HepG2 (cell line): ENCODE results near the gene CBX2. TPM values are rescaled to one million over a fixed set of nuclear protein-coding genes. Genes with fewer than 3 reads are reported as not detected.

Experiments
- BCLAF1 ChIP-seq: fragments of 450-650 bp; IDR thresholded peaks from 2 replicates; pipeline ENCODE4 v1.6.1; 2017; ENCODE audit warnings: mild to moderate bottlenecking
- CSRNP1 ChIP-seq: sonication (generic); formaldehyde crosslinking; IDR thresholded peaks from 2 replicates; pipeline ENCODE4 v1.8.1; 2023; ENCODE audit warnings: mild to moderate bottlenecking, missing genetic modification reagents
- GMEB1 ChIP-seq: sonication (generic); formaldehyde crosslinking; IDR thresholded peaks from 2 replicates; pipeline ENCODE4 v1.5.1; 2020; ENCODE audit warnings: missing genetic modification reagents, mild to moderate bottlenecking, borderline replicate concordance
- HIVEP1 ChIP-seq: sonication (generic); formaldehyde crosslinking; IDR thresholded peaks from 2 replicates; pipeline ENCODE4 v1.4.0; 2020; ENCODE audit warnings: mild to moderate bottlenecking, missing genetic modification reagents
- HNRNPLL ChIP-seq: fragments of 200-400 bp; formaldehyde crosslinking; IDR thresholded peaks from 2 replicates; pipeline ENCODE4 v1.6.1; 2017; ENCODE audit warnings: mild to moderate bottlenecking, low read depth, low read length; ENCODE audit not compliant: poor library complexity, severe bottlenecking
- IRF2 ChIP-seq: IDR thresholded peaks from 2 replicates; pipeline ENCODE4 v1.6.1; 2018; ENCODE audit warnings: missing genetic modification reagents, missing compliant biosample characterization
- JUN ChIP-seq: sonication (generic); formaldehyde crosslinking; IDR thresholded peaks from 2 replicates; pipeline ENCODE4 v1.4.0; 2020; ENCODE audit warnings: mild to moderate bottlenecking, missing genetic modification reagents
- KAT7 ChIP-seq: IDR thresholded peaks from 2 replicates; pipeline ENCODE4 v1.6.1; 2018; ENCODE audit warnings: borderline replicate concordance, missing compliant biosample characterization
- PRDM10 ChIP-seq: sonication (generic); formaldehyde crosslinking; IDR thresholded peaks from 2 replicates; pipeline ENCODE4 v1.4.0; 2020; ENCODE audit warnings: low read depth, missing genetic modification reagents
- SOX13 ChIP-seq, 3 experiments: fragments of 450-650 bp in 1 of 3; sonication (generic) in 1 of 3; formaldehyde crosslinking in 1 of 3; IDR thresholded peaks in 2 of 3; conservative IDR thresholded peaks in 1 of 3; 2 replicates each; pipeline versions ENCODE4 v1.5.0 to v1.6.1; 2016 to 2020; ENCODE audit warnings: antibody characterized with exemption in 1 of 3, mild to moderate bottlenecking in 1 of 3, missing compliant biosample characterization in 1 of 3, missing genetic modification reagents in 1 of 3, moderate library complexity in 1 of 3
- ZFP90 ChIP-seq: sonication (generic); formaldehyde crosslinking; IDR thresholded peaks from 2 replicates; pipeline ENCODE4 v1.8.0; 2022; ENCODE audit warnings: missing genetic modification reagents, mild to moderate bottlenecking, inconsistent platforms, borderline replicate concordance
- ZNF263 ChIP-seq: sonication (generic); formaldehyde crosslinking; IDR thresholded peaks from 2 replicates; pipeline ENCODE4 v1.4.0; 2020; ENCODE audit warnings: missing genetic modification reagents
- ZNF276 ChIP-seq: sonication (generic); formaldehyde crosslinking; IDR thresholded peaks from 2 replicates; pipeline ENCODE4 v1.4.0; 2020; ENCODE audit warnings: mild to moderate bottlenecking, low read depth, missing genetic modification reagents
- ZNF850 ChIP-seq: sonication (generic); formaldehyde crosslinking; conservative IDR thresholded peaks from 2 replicates; pipeline ENCODE4 v1.9.0; 2021; ENCODE audit warnings: mild to moderate bottlenecking, missing genetic modification reagents
- polyA plus RNA-seq, 8 experiments: library from polyadenylated mRNA; depleted of rRNA in 3 of 8; stranded (reverse) in 7 of 8; unstranded in 1 of 8; fragments of >200 nt; fragmentation: Illumina TruSeq in 4 of 8; extraction: Trizol in 4 of 8; gene quantifications; 2 replicates each; pipeline versions ENCODE4 v1.2.1 to v1.2.3, GENCODE V29; 2011 to 2016; ENCODE audit warnings: low read depth in 4 of 8, missing spikeins in 1 of 8, mixed read lengths in 1 of 8; ENCODE audit not compliant: insufficient read depth in 1 of 8
- total RNA-seq, 5 experiments: library from RNA; depleted of rRNA; stranded (reverse); fragments of >200 nt; fragmentation: Illumina TruSeq; extraction: Trizol; gene quantifications; 2 replicates each; pipeline ENCODE4 v1.2.3, GENCODE V29; 2016; ENCODE audit warnings: low read depth in 1 of 5

Gene CBX2
- total and polyA plus RNA-seq, 2 of the 13 experiments (the other 11 are each of a cell fraction or from before 2014, with no cell fraction given), result 14.5 to 31.1 TPM

GRCh38 chr17:79777120-79777893 lies 641 bp upstream of the CBX2 start (continued):
- TF ChIP-seq GMEB1 (CRISPR knock-in tag) (no peak), ZFP90 (CRISPR knock-in tag) (peak; percentile 46; the same call in 1 of the 2 replicates), KAT7 (CRISPR knock-in tag) (no peak), IRF2 (CRISPR knock-in tag) (no peak), HNRNPLL (no peak), SOX13 (IDR thresholded peaks at IDR 0.05) (no peak), SOX13 (CRISPR knock-in tag; conservative IDR thresholded peaks at IDR 0.05 in 1 of 2, IDR thresholded peaks at IDR 0.05 in 1 of 2) (peak in 1 of 2 experiments; percentile 88; a peak in 2 of 4 replicates), JUN (CRISPR knock-in tag) (no peak), ZNF276 (CRISPR knock-in tag) (no peak), PRDM10 (CRISPR knock-in tag) (no peak), CSRNP1 (no peak; the same call in 1 of the 2 replicates), ZNF850 (CRISPR knock-in tag) (no peak), HIVEP1 (0 out of 2 replicates have a peak, but pooled peaks have one; percentile 22), BCLAF1 (no peak), ZNF263 (no peak; the same call in 1 of the 2 replicates)
